ENCODE measurements around the gene ABCC1.

The ABCC1 gene

DNA sequence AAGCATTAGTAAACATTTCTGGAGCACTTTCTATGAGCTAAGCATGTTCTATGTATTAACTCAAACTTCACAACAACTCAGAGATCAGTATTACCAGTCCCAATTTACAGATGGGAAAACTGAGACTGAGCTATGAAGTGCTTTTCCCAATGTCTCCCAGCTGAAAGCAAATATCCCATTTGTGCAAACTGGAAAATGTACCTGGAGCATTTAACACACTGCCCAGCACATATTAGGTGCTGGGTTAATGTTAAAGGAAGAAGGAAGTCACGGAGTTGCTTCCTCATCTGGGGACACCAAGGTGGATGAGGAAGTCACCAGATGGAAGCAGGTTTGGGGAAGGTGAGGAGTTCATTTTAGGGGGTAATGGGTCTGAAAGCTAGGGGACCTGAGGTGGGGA lies 207.8 kb downstream of the ABCC1 start:
- Histone ChIP-seq H3K4me1 (ENCODE audit: low read length) (no peaks in the 10 kb centered on the region), H3K27me3 (ENCODE audit: low read depth, low read length) (no peaks in the 10 kb centered on the region), H2AFZ (ENCODE audit: low read depth, low read length) (no peak overlapping the region), H3K4me3 (ENCODE audit: low read length) (no peak overlapping the region), H4K20me1 (ENCODE audit: insufficient read depth, low read length) (no peaks in the 10 kb centered on the region), H3K9me3 (ENCODE audit: insufficient read depth, low read length) (no peaks in the 10 kb centered on the region), H3K4me2 (ENCODE audit: low read length) (no peak overlapping the region), H3K79me2 (ENCODE audit: low read length) (no peaks in the 10 kb centered on the region), H3K36me3 (replicated peaks; ENCODE audit: low read depth, low read length) (no peaks in the 10 kb centered on the region), H3K9ac (ENCODE audit: low read length) (no peak overlapping the region), H3K27ac (ENCODE audit: low read length) (no peak overlapping the region)
- TF ChIP-seq EZH2phosphoT487 (IDR thresholded peaks at IDR 0.05; ENCODE audit: low read depth), result no peak
- TF ChIP-seq, protein P1, sequence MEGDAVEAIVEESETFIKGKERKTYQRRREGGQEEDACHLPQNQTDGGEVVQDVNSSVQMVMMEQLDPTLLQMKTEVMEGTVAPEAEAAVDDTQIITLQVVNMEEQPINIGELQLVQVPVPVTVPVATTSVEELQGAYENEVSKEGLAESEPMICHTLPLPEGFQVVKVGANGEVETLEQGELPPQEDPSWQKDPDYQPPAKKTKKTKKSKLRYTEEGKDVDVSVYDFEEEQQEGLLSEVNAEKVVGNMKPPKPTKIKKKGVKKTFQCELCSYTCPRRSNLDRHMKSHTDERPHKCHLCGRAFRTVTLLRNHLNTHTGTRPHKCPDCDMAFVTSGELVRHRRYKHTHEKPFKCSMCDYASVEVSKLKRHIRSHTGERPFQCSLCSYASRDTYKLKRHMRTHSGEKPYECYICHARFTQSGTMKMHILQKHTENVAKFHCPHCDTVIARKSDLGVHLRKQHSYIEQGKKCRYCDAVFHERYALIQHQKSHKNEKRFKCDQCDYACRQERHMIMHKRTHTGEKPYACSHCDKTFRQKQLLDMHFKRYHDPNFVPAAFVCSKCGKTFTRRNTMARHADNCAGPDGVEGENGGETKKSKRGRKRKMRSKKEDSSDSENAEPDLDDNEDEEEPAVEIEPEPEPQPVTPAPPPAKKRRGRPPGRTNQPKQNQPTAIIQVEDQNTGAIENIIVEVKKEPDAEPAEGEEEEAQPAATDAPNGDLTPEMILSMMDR (IDR thresholded peaks at IDR 0.05; ENCODE audit: low read depth, low read length), result no peak

DNA sequence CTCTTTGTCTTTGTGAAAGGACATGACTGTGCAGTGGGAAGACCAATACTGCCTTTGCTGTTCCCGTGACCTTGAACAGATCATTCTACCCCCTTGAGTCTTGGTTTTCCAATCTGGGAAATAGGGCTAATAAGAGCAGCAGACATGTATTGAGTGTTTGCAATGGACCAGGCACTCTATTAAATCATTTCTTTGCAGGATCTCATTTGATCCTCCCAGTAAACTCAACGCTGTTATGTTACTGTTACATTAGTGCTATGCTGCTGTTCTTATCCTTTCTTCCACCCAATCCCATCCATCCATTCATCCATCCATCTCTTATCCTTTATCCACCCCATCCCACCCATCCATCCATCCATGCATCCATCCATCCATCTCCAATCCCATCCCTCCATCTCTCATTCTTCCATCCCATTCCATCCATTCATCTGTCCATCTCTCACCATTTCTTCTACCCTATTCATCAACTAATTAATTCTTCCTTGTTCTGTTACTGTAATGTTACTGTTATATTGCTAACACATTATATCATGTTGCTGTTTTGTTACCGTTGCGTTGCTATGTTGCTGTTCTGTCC lies 208.8 kb downstream of the ABCC1 start:
- H3K27ac ChIP-seq (ENCODE audit: low read length), result no peak overlapping the region
- H3K27me3 ChIP-seq (ENCODE audit: low read depth, low read length), result no peaks in the 10 kb centered on the region
- no peak overlapping the region for H3K9ac ChIP-seq (ENCODE audit: low read length)
- H2AFZ ChIP-seq (ENCODE audit: low read depth, low read length), result no peak overlapping the region
- H3K36me3 ChIP-seq (replicated peaks; ENCODE audit: low read depth, low read length), result no peaks in the 10 kb centered on the region
- TF ChIP-seq, protein P1 (IDR thresholded peaks at IDR 0.05; ENCODE audit: low read depth, low read length), result no peak
- TF ChIP-seq EZH2phosphoT487 (IDR thresholded peaks at IDR 0.05; ENCODE audit: low read depth), result no peak
- no peaks in the 10 kb centered on the region for H3K79me2 ChIP-seq (ENCODE audit: low read length)
- no peak overlapping the region for H3K4me3 ChIP-seq (ENCODE audit: low read length)
- H4K20me1 ChIP-seq (ENCODE audit: insufficient read depth, low read length), result no peaks in the 10 kb centered on the region
- no peaks in the 10 kb centered on the region for H3K4me1 ChIP-seq (ENCODE audit: low read length)
- H3K9me3 ChIP-seq (ENCODE audit: insufficient read depth, low read length), result no peaks in the 10 kb centered on the region
- H3K4me2 ChIP-seq (ENCODE audit: low read length), result no peak overlapping the region

DNA sequence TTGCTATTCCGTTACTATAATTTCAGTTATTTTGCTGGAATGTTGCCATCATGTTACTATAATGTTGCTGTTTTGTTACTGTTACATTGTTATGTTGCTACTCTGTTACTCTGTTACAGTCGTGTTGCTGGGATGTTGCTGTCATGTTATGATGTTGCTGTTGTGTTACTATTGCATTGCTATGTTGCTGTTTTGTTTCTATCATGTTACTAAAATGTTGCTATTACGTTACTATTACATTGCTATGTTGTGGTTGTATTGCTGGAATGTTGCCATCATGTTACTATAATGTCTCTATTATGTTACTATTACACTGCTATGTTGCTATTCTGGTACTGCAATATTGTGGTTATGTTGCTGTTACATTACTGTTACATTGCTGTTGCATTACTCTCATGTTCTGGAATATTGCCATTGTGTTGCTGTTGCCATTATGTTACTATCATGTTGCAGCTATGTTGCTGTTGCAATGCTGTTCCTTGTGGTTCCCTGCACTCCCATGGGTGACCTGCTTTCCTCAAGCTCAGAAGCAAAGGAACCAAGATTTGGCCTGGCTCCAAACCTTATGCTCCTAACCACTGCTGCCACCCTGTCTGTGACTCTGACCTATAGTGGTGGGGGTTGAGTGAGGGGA lies 209.4 kb downstream of the ABCC1 start:
- H3K4me3 ChIP-seq (ENCODE audit: low read length), result no peak overlapping the region
- no peak overlapping the region for H3K9ac ChIP-seq (ENCODE audit: low read length)
- no peak overlapping the region for H2AFZ ChIP-seq (ENCODE audit: low read depth, low read length)
- no peaks in the 10 kb centered on the region for H3K4me1 ChIP-seq (ENCODE audit: low read length)
- no peaks in the 10 kb centered on the region for H3K27me3 ChIP-seq (ENCODE audit: low read depth, low read length)
- TF ChIP-seq, protein P1 (IDR thresholded peaks at IDR 0.05; ENCODE audit: low read depth, low read length), result no peak
- no peak for TF ChIP-seq EZH2phosphoT487 (IDR thresholded peaks at IDR 0.05; ENCODE audit: low read depth)
- no peaks in the 10 kb centered on the region for H4K20me1 ChIP-seq (ENCODE audit: insufficient read depth, low read length)
- H3K4me2 ChIP-seq (ENCODE audit: low read length), result no peak overlapping the region
- H3K79me2 ChIP-seq (ENCODE audit: low read length), result no peaks in the 10 kb centered on the region
- H3K9me3 ChIP-seq (ENCODE audit: insufficient read depth, low read length), result no peaks in the 10 kb centered on the region
- no peak overlapping the region for H3K27ac ChIP-seq (ENCODE audit: low read length)
- no peaks in the 10 kb centered on the region for H3K36me3 ChIP-seq (replicated peaks; ENCODE audit: low read depth, low read length)

DNA sequence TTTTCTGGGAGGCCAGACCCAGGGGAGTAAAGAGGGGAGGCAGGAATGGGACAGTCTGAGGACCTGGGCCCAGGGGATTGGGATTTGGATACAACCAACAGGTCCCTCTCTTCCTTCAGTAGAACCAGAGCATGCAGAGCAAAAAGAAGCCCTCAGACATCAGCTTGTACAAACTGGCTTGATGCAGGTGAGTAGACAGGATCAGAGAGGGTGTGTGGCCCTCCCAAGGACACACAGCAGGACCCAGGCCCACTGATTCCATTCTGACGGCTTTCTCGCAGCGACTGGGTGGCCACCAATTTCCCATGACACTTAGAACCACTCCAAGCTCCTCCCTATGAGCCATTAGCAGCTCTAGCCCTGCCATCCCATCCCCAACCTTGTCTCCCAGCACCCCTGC lies 210.2 kb downstream of the ABCC1 start:
- H3K4me1 ChIP-seq (ENCODE audit: low read length), result no peaks in the 10 kb centered on the region
- no peaks in the 10 kb centered on the region for H3K36me3 ChIP-seq (replicated peaks; ENCODE audit: low read depth, low read length)
- no peak overlapping the region for H2AFZ ChIP-seq (ENCODE audit: low read depth, low read length)
- H3K79me2 ChIP-seq (ENCODE audit: low read length), result no peaks in the 10 kb centered on the region
- no peaks in the 10 kb centered on the region for H3K9me3 ChIP-seq (ENCODE audit: insufficient read depth, low read length)
- no peaks in the 10 kb centered on the region for H3K27me3 ChIP-seq (ENCODE audit: low read depth, low read length)
- H3K4me3 ChIP-seq (ENCODE audit: low read length), result no peak overlapping the region
- no peak for TF ChIP-seq EZH2phosphoT487 (IDR thresholded peaks at IDR 0.05; ENCODE audit: low read depth)
- TF ChIP-seq, protein P1 (IDR thresholded peaks at IDR 0.05; ENCODE audit: low read depth, low read length), result no peak
- no peak overlapping the region for H3K9ac ChIP-seq (ENCODE audit: low read length)
- no peaks in the 10 kb centered on the region for H4K20me1 ChIP-seq (ENCODE audit: insufficient read depth, low read length)
- no peak overlapping the region for H3K4me2 ChIP-seq (ENCODE audit: low read length)
- H3K27ac ChIP-seq (ENCODE audit: low read length), result no peak overlapping the region
